MCF 10A (cell line): ENCODE results near the gene CLCF1. TPM values are rescaled to one million over a fixed set of nuclear protein-coding genes. Genes with fewer than 3 reads are reported as not detected.

Experiments used
- BruUV-seq: library from RNA; stranded (reverse); fragments of 400-500 nt; replicated peaks from 2 replicates; lab custom pipeline; 2021; lab: Mats Ljungman, UMichigan
- CTCF ChIA-PET: fragments of 300-600 bp; sonication (Branson Sonifier 250); formaldehyde crosslinking; extraction: SDS; loops from one replicate; lab custom pipeline; 2021; ENCODE audit warnings: antibody characterized with exemption, inconsistent platforms; lab: Yijun Ruan, JAX
- POLR2A ChIA-PET: fragments of 300-600, 350-650 bp; sonication (Branson Sonifier 250); formaldehyde crosslinking; extraction: SDS; loops from one replicate; lab custom pipeline; 2020; ENCODE audit warnings: antibody characterized with exemption, inconsistent platforms; lab: Yijun Ruan, JAX
- DNase-seq: peaks from one replicate; pipeline ENCODE4 v3.0.0-alpha.2; 2018; ENCODE audit not compliant: unreplicated experiment
- H3K27ac Mint-ChIP-seq: one replicate; pipeline ENCODE4 v1.8.0; 2022; ENCODE audit warnings: mild to moderate bottlenecking, low read depth, mixed read lengths; ENCODE audit not compliant: unreplicated experiment
- H3K27me3 Mint-ChIP-seq: one replicate; pipeline ENCODE4 v1.8.0; 2022; ENCODE audit warnings: mixed read lengths; ENCODE audit not compliant: insufficient read depth, unreplicated experiment
- H3K36me3 Mint-ChIP-seq: one replicate; pipeline ENCODE4 v1.8.0; 2022; ENCODE audit warnings: mild to moderate bottlenecking, moderate library complexity, mixed read lengths; ENCODE audit not compliant: insufficient read depth, unreplicated experiment
- H3K4me1 Mint-ChIP-seq: one replicate; pipeline ENCODE4 v1.8.0; 2022; ENCODE audit warnings: mixed read lengths; ENCODE audit not compliant: insufficient read depth, unreplicated experiment
- H3K4me3 Mint-ChIP-seq: one replicate; pipeline ENCODE4 v1.8.0; 2022; ENCODE audit warnings: mild to moderate bottlenecking, moderate library complexity, mixed read lengths; ENCODE audit not compliant: unreplicated experiment
- H3K9me3 Mint-ChIP-seq: one replicate; pipeline ENCODE4 v1.8.0; 2022; ENCODE audit warnings: mixed read lengths; ENCODE audit not compliant: unreplicated experiment
- intact Hi-C: fragments of 100-400 bp; cut with micrococcal nuclease; formaldehyde crosslinking; loops from 2 replicates; pipeline ENCODE4 v1.14.1; 2022
- total RNA-seq: library from RNA; stranded (reverse); gene quantifications from 2 replicates; pipeline ENCODE4 v1.2.3, GENCODE V29; 2022
- TF ChIP-seq, protein P1 (sequence below): fragments of 200-600 bp; IDR thresholded peaks from one replicate; pipeline ENCODE4 v1.8.0; 2022; ENCODE audit warnings: antibody characterized with exemption, mild to moderate bottlenecking; ENCODE audit not compliant: unreplicated experiment

CLCF1 gene
- total RNA-seq, 1 experiment from 2014 or later: 5.8 TPM

GRCh38 chr11:67355023-67355793 lies 18.2 kb downstream of the CLCF1 start:
- DNase-seq: no peak
- Mint-ChIP-seq H3K27me3 (no peaks in the 10 kb centered on the region), H3K4me1 (peaks cover 46% of the 10 kb centered on the region), H3K27ac (peak overlapping the region; percentile 91), H3K9me3 (no peaks in the 10 kb centered on the region), H3K4me3 (peak overlapping the region; percentile 19), H3K36me3 (peaks cover 12% of the 10 kb centered on the region)
- ChIA-PET POLR2A (interaction anchor here (0.7 to 9.3 kb wide), 8 partner anchors 10 to 113 kb away, joined by 3 to 144 read pairs (median 16); partner anchors contain the start of genes CLCF1 and RAD9A), CTCF (interaction anchor here (0.6 to 18.6 kb wide), 7 partner anchors 9 to 735 kb away, joined by 3 to 659 read pairs (median 4); partner anchors contain the start of gene CLCF1)
- no TSS peak for BruUV-seq
- intact Hi-C loops: no loop called here
- TF ChIP-seq, protein P1, sequence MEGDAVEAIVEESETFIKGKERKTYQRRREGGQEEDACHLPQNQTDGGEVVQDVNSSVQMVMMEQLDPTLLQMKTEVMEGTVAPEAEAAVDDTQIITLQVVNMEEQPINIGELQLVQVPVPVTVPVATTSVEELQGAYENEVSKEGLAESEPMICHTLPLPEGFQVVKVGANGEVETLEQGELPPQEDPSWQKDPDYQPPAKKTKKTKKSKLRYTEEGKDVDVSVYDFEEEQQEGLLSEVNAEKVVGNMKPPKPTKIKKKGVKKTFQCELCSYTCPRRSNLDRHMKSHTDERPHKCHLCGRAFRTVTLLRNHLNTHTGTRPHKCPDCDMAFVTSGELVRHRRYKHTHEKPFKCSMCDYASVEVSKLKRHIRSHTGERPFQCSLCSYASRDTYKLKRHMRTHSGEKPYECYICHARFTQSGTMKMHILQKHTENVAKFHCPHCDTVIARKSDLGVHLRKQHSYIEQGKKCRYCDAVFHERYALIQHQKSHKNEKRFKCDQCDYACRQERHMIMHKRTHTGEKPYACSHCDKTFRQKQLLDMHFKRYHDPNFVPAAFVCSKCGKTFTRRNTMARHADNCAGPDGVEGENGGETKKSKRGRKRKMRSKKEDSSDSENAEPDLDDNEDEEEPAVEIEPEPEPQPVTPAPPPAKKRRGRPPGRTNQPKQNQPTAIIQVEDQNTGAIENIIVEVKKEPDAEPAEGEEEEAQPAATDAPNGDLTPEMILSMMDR: no peak

- BruUV-seq: TSS peak; percentile 92
- TF ChIP-seq, protein P1: no peak
- Mint-ChIP-seq H3K4me3 (peak overlapping the region; percentile 85), H3K27ac (peak overlapping the region; percentile 91), H3K9me3 (no peaks in the 10 kb centered on the region), H3K36me3 (peaks cover 12% of the 10 kb centered on the region), H3K4me1 (peaks cover 52% of the 10 kb centered on the region), H3K27me3 (no peaks in the 10 kb centered on the region)
- intact Hi-C loops: no loop called here
- peak; percentile 96 for DNase-seq
- POLR2A ChIA-PET: interaction anchor here (0.6 to 9.3 kb wide), 16 partner anchors 8 to 666 kb away, joined by 3 to 144 read pairs (median 11); partner anchors contain the start of genes CLCF1, PPP1CA and RAD9A
- CTCF ChIA-PET: interaction anchor here (0.6 to 18.6 kb wide), 8 partner anchors 9 to 736 kb away, joined by 3 to 659 read pairs (median 4); partner anchors contain the start of gene CLCF1
Measured at GRCh38 chr11:67354075-67355022, 19.0 kb downstream of the CLCF1 start.

- intact Hi-C loops: loop anchor here (1.0 kb wide), 1 partner anchor 153 kb away; no protein-coding TSS in a partner anchor
- peaks cover 17% of the 10 kb centered on the region for H3K36me3 Mint-ChIP-seq
- H3K4me1 Mint-ChIP-seq: peaks cover 58% of the 10 kb centered on the region
- H3K9me3 Mint-ChIP-seq: no peaks in the 10 kb centered on the region
- peak within 1 kb of the TSS; percentile 85 for H3K4me3 Mint-ChIP-seq
- BruUV-seq: no TSS peak
- ChIA-PET CTCF (interaction anchor here (0.6 to 18.6 kb wide), 7 partner anchors 8 to 101 kb away, joined by 3 to 659 read pairs (median 5); partner anchors contain the start of gene CLCF1), POLR2A (interaction anchor here (0.6 to 9.3 kb wide), 22 partner anchors 8 to 666 kb away, joined by 3 to 144 read pairs (median 6); partner anchors contain the start of genes CLCF1, PPP1CA, RAD9A and SSH3)
- TF ChIP-seq, protein P1: no peak
- peak; percentile 92 for DNase-seq
- no peaks in the 10 kb centered on the region for H3K27me3 Mint-ChIP-seq
- H3K27ac Mint-ChIP-seq: peak within 1 kb of the TSS; percentile 91
Measured at GRCh38 chr11:67353317-67354074, 19.9 kb downstream of the CLCF1 start, which contains the start of gene POLD4. POLD4 (minus strand) TSS chr11:67353546; CDS start chr11:67353399, 147 bp downstream.
